IMR-90 (cell line): ENCODE results near the gene IRF5. TPM values are rescaled to one million over a fixed set of nuclear protein-coding genes. Genes with fewer than 3 reads are reported as not detected.

ENCODE experiments used
- ATAC-seq: fragments of 200-7000 bp; cut with Tn5 transposase; 2 replicates; pipeline ENCODE4 v1.9.1; 2020; ENCODE audit warnings: low read depth, mild to moderate bottlenecking, moderate library complexity
- Bru-seq: library from RNA; stranded (reverse); fragments of 400-500 nt; gene quantifications from one replicate; lab custom pipeline; 2021; lab: Mats Ljungman, UMichigan
- BruChase-seq, 2 experiments: library from RNA; stranded (reverse); fragments of 400-500 nt; gene quantifications; one replicate each; lab custom pipeline; 2021; lab: Mats Ljungman, UMichigan
- BruUV-seq: library from RNA; stranded (reverse); fragments of 400-500 nt; replicated peaks from 2 replicates; lab custom pipeline; 2021; lab: Mats Ljungman, UMichigan
- CTCF ChIA-PET: fragments of 300-600 bp; formaldehyde crosslinking; extraction: SDS; loops from one replicate; lab custom pipeline; 2021; ENCODE audit warnings: antibody characterized with exemption; lab: Yijun Ruan, JAX
- POLR2A ChIA-PET: fragments of 300-600 bp; sonication (Branson Sonifier 250); formaldehyde crosslinking; loops from one replicate; lab custom pipeline; 2022; ENCODE audit warnings: antibody characterized with exemption; ENCODE audit not compliant: unreplicated experiment; lab: Charles Lee
- DNase-seq: peaks from one replicate; pipeline ENCODE4 v3.0.0; 2013
- H2AFZ ChIP-seq: replicated peaks from 2 replicates; pipeline ENCODE3; 2013; ENCODE audit warnings: low read length, mild to moderate bottlenecking; ENCODE audit not compliant: poor library complexity
- H2AK5ac ChIP-seq: 2 replicates; pipeline ENCODE4 v1.6.1; 2013; ENCODE audit warnings: low read depth, low read length, inconsistent platforms
- H2AK9ac ChIP-seq: replicated peaks from 2 replicates; pipeline ENCODE3; 2013; ENCODE audit warnings: mild to moderate bottlenecking, low read depth, low read length, moderate library complexity; ENCODE audit not compliant: poor library complexity
- H2BK120ac ChIP-seq: 2 replicates; pipeline ENCODE4 v1.6.1; 2013; ENCODE audit warnings: low read depth, low read length, inconsistent platforms
- H2BK15ac ChIP-seq: 3 replicates; pipeline ENCODE4 v1.6.1; 2013; ENCODE audit warnings: low read depth, low read length, inconsistent platforms
- H2BK20ac ChIP-seq: 2 replicates; pipeline ENCODE4 v1.6.1; 2013; ENCODE audit warnings: low read depth, mild to moderate bottlenecking, inconsistent platforms, low read length, moderate library complexity
- H2BK5ac ChIP-seq: 2 replicates; pipeline ENCODE4 v1.6.1; 2013; ENCODE audit warnings: mild to moderate bottlenecking, low read depth, low read length, inconsistent platforms; ENCODE audit not compliant: poor library complexity, severe bottlenecking
- H3K14ac ChIP-seq: replicated peaks from 2 replicates; pipeline ENCODE4 v1.6.1; 2013; ENCODE audit warnings: low read depth, low read length, inconsistent platforms
- H3K18ac ChIP-seq: 2 replicates; pipeline ENCODE4 v1.6.1; 2013; ENCODE audit warnings: low read depth, low read length, control low read depth
- H3K23ac ChIP-seq: 2 replicates; pipeline ENCODE4 v1.6.1; 2013; ENCODE audit warnings: low read depth, low read length, inconsistent platforms
- H3K27ac ChIP-seq: 2 replicates; pipeline ENCODE4 v1.5.1; 2013; ENCODE audit warnings: mild to moderate bottlenecking, control low read depth, low read length; ENCODE audit not compliant: insufficient read depth
- H3K27me3 ChIP-seq: 2 replicates; pipeline ENCODE4 v1.6.1; 2013; ENCODE audit warnings: low read length; ENCODE audit not compliant: control insufficient read depth, insufficient read depth
- H3K36me3 ChIP-seq: 2 replicates; pipeline ENCODE4 v1.6.1; 2013; ENCODE audit warnings: low read length, mixed read lengths; ENCODE audit not compliant: control insufficient read depth, insufficient read depth
- H3K4ac ChIP-seq: 2 replicates; pipeline ENCODE4 v1.6.1; 2013; ENCODE audit warnings: low read depth, low read length, inconsistent platforms
- H3K4me1 ChIP-seq: 2 replicates; pipeline ENCODE4 v1.6.1; 2013; ENCODE audit warnings: low read length, mixed read lengths; ENCODE audit not compliant: control insufficient read depth, insufficient read depth
- H3K4me2 ChIP-seq: 2 replicates; pipeline ENCODE4 v1.6.1; 2013; ENCODE audit warnings: low read depth, mild to moderate bottlenecking, control low read depth, low read length, moderate library complexity
- H3K4me3 ChIP-seq: 2 replicates; pipeline ENCODE4 v1.5.1; 2013; ENCODE audit warnings: low read depth, mild to moderate bottlenecking, control low read depth, low read length, moderate library complexity; ENCODE audit not compliant: insufficient read depth
- H3K56ac ChIP-seq: 2 replicates; pipeline ENCODE4 v1.6.1; 2013; ENCODE audit warnings: low read length, inconsistent platforms; ENCODE audit not compliant: insufficient read depth; ENCODE audit errors: extremely low read depth
- H3K79me1 ChIP-seq, 2 experiments: 2 replicates each; pipeline ENCODE4 v1.6.1; 2013; ENCODE audit warnings: low read length in 2 of 2, inconsistent platforms in 1 of 2, low read depth in 1 of 2
- H3K9ac ChIP-seq: 2 replicates; pipeline ENCODE4 v1.6.1; 2013; ENCODE audit warnings: low read depth, low read length, control low read depth
- H3K9me1 ChIP-seq: 2 replicates; pipeline ENCODE4 v1.6.1; 2013; ENCODE audit warnings: low read length, inconsistent platforms; ENCODE audit not compliant: insufficient read depth
- H3K9me3 ChIP-seq: 2 replicates; pipeline ENCODE4 v1.6.1; 2013; ENCODE audit warnings: low read length; ENCODE audit not compliant: control insufficient read depth, insufficient read depth
- H4K20me1 ChIP-seq: 2 replicates; pipeline ENCODE4 v1.6.1; 2013; ENCODE audit warnings: low read length, inconsistent platforms; ENCODE audit not compliant: insufficient read depth
- H4K5ac ChIP-seq: 2 replicates; pipeline ENCODE4 v1.6.1; 2013; ENCODE audit warnings: mild to moderate bottlenecking, low read depth, low read length, control low read depth
- H4K8ac ChIP-seq, 2 experiments: 2 replicates each; pipeline ENCODE4 v1.6.1; 2013; ENCODE audit warnings: low read depth in 2 of 2, low read length in 2 of 2, control low read depth in 1 of 2, inconsistent platforms in 1 of 2
- H4K91ac ChIP-seq: 2 replicates; pipeline ENCODE4 v1.6.1; 2013; ENCODE audit warnings: low read depth, low read length, inconsistent platforms; ENCODE audit not compliant: insufficient read depth
- CEBPB ChIP-seq: IDR thresholded peaks from 2 replicates; pipeline ENCODE4 v1.6.1; 2012; ENCODE audit warnings: low read depth, low read length, improper control_type of control experiment
- FOS ChIP-seq: fragments of 150-350 bp; IDR thresholded peaks from 2 replicates; pipeline ENCODE4 v1.6.1; 2016; ENCODE audit warnings: low read depth, low read length
- MAFK ChIP-seq: IDR thresholded peaks from 2 replicates; pipeline ENCODE4 v1.6.1; 2012; ENCODE audit warnings: low read depth, low read length, improper control_type of control experiment
- MAZ ChIP-seq: IDR thresholded peaks from 2 replicates; pipeline ENCODE4 v1.6.1; 2012; ENCODE audit warnings: low read depth, mild to moderate bottlenecking, low read length, improper control_type of control experiment, moderate library complexity, borderline replicate concordance
- MXI1 ChIP-seq: IDR thresholded peaks from 2 replicates; pipeline ENCODE4 v1.6.1; 2012; ENCODE audit warnings: low read depth, mild to moderate bottlenecking, low read length, moderate library complexity, borderline replicate concordance
- RAD21 ChIP-seq: IDR thresholded peaks from 2 replicates; pipeline ENCODE4 v1.6.1; 2012; ENCODE audit warnings: low read length, improper control_type of control experiment
- WGBS, 2 experiments: methylation state at CpG; one replicate each; pipeline versions ENCODE4 v1.1.5 to v1.1.7; 2013; ENCODE audit warnings: missing lambda C conversion rate in 2 of 2; ENCODE audit not compliant: insufficient read length in 1 of 2; ENCODE audit errors: extremely low coverage in 2 of 2; 5-methylcytosine and 5-hydroxymethylcytosine counted together
- dilution Hi-C: fragments of 300-500 bp; cut with HindIII; formaldehyde crosslinking; loops from one replicate; pipeline ENCODE4 v1.14.3; 2018; ENCODE audit warnings: low sequenced_read_pairs; ENCODE audit not compliant: unreplicated experiment
- in situ Hi-C: fragments of 300-500 bp; cut with MboI; formaldehyde crosslinking; loops from 3 replicates; pipeline ENCODE4 v1.14.3; 2019; ENCODE audit warnings: low sequenced_read_pairs, inconsistent platforms, mixed read lengths
- intact Hi-C: fragments of 100-400 bp; cut with micrococcal nuclease; formaldehyde crosslinking; loops from 2 replicates; pipeline ENCODE4 v1.10.0; 2022
- long read RNA-seq: library from polyadenylated mRNA; unstranded; transcript quantifications from one replicate; pipeline ENCODE4 v2.0.0, GENCODE V29; 2021; ENCODE audit not compliant: unreplicated experiment
- polyA plus RNA-seq, 3 experiments: library from polyadenylated mRNA; depleted of rRNA; stranded (reverse); fragments of >200 nt; gene quantifications; 2 replicates each; pipeline ENCODE4 v1.2.3, GENCODE V29; 2012; ENCODE audit warnings: low replicate concordance in 1 of 3
- total RNA-seq: library from RNA; depleted of rRNA; stranded (reverse); fragments of >200 nt; gene quantifications from 2 replicates; pipeline ENCODE4 v1.2.3, GENCODE V29; 2012; rRNA removed
- TF ChIP-seq, protein P1 (sequence below): fragments of 150-350 bp; IDR thresholded peaks from 2 replicates; pipeline ENCODE4 v1.6.1; 2016; ENCODE audit warnings: low read depth, mild to moderate bottlenecking, low read length, moderate library complexity, borderline replicate concordance

IRF5 gene, protein sequence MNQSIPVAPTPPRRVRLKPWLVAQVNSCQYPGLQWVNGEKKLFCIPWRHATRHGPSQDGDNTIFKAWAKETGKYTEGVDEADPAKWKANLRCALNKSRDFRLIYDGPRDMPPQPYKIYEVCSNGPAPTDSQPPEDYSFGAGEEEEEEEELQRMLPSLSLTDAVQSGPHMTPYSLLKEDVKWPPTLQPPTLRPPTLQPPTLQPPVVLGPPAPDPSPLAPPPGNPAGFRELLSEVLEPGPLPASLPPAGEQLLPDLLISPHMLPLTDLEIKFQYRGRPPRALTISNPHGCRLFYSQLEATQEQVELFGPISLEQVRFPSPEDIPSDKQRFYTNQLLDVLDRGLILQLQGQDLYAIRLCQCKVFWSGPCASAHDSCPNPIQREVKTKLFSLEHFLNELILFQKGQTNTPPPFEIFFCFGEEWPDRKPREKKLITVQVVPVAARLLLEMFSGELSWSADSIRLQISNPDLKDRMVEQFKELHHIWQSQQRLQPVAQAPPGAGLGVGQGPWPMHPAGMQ
- total RNA-seq, result 0.18 TPM in 1 of 2 replicates, not detected in the other
- polyA plus RNA-seq (2012; rRNA removed), result 0.14 TPM in 1 of 2 replicates, not detected in the other
- 0.08 TPM in 1 of 2 replicates, not detected in the other for polyA plus RNA-seq (2012; cell fraction: cytosol; rRNA removed)
- polyA plus RNA-seq (2012; cell fraction: nucleus; rRNA removed; ENCODE audit: low replicate concordance), result 0.15 and 0.24 TPM in 2 replicates
- Bru-seq, nascent RNA, result percentile 10 among the genes with signal in this experiment
- percentile 6 among the genes with signal in this experiment for BruChase-seq, experiment 1, labeled RNA remaining after a 6-hour chase
- not detected for BruChase-seq, experiment 2, labeled RNA remaining after a 2-hour chase
- long read RNA-seq, result 0 reads

DNA sequence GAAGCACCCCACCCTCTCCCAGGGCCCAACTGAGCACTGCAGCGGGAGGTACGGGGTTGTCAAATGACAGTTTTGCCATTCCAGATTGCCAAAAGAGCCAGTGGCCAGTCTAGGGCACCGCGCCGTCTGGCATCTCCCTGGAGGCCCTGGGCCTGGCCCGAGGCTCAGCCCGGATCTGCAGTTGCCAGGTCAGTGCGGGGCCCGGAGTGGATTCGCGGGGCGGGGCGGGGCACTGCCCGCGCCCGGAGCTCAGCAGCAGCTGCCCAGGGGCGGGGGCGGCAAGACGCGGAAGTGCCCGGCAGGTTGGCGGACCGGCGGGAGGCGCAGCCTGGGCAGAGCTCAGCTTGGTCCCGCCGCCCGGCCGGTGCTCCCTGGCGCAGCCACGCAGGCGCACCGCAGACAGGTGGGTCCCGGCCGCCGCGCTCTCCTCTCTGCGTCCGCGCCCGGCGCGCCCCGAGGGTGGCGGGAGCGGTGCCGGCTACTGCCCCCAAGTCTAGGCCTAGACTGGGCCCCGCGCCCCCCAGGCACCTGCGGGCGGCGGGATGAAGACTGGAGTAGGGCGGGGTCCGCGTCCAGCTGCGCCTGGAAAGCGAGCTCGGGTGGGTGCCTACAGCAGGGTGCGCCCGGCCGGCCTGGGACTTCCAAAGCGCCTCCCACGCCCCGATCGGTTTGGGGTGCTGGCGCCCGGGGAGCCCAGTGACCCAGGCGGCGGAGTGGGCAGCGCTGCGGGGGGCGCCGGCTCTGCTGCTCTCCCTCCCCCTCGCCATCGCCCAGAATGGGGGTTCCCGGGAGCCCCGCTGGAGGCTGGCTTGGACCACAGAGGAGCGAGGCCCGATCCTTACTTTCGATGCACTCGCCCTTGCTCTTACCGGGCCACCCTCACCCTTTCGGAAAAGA is at the start of gene IRF5:
IRF5 (plus strand) TSS at position 281 of the 897 bp plus-strand sequence. CDS start 4,155 bp downstream, outside the sequence.
- POLR2A ChIA-PET, result no interaction called here
- CTCF ChIA-PET, result no interaction called here
- no peak within 1 kb of the TSS for H2BK5ac ChIP-seq
- TF ChIP-seq, protein P1, sequence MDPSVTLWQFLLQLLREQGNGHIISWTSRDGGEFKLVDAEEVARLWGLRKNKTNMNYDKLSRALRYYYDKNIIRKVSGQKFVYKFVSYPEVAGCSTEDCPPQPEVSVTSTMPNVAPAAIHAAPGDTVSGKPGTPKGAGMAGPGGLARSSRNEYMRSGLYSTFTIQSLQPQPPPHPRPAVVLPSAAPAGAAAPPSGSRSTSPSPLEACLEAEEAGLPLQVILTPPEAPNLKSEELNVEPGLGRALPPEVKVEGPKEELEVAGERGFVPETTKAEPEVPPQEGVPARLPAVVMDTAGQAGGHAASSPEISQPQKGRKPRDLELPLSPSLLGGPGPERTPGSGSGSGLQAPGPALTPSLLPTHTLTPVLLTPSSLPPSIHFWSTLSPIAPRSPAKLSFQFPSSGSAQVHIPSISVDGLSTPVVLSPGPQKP, result no peak
- TF ChIP-seq RAD21 (no peak), MXI1 (no peak), CEBPB (no peak), MAZ (no peak), MAFK (no peak), FOS (no peak)
- H3K4me1 ChIP-seq, result no peaks in the 10 kb centered on the region; the same call in 1 of the 2 replicates
- H2BK20ac ChIP-seq, result no peak within 1 kb of the TSS
- peak within 1 kb of the TSS; percentile 28 for H2AK9ac ChIP-seq
- DNase-seq (no peak), ATAC-seq (peak; percentile 43)
- no peak within 1 kb of the TSS for H3K4ac ChIP-seq
- BruUV-seq, result no TSS peak
- peaks cover 82% of the 10 kb centered on the region for H3K27me3 ChIP-seq
- no peak within 1 kb of the TSS for H4K91ac ChIP-seq
- no peak within 1 kb of the TSS for H4K5ac ChIP-seq
- H3K79me1 ChIP-seq, result no peaks in the 10 kb centered on the region
- no peak within 1 kb of the TSS for H3K18ac ChIP-seq
- no peak within 1 kb of the TSS for H2BK15ac ChIP-seq
- H3K27ac ChIP-seq, result no peak within 1 kb of the TSS
- peak within 1 kb of the TSS; percentile 21 for H3K4me3 ChIP-seq
- no peaks in the 10 kb centered on the region for H3K9me1 ChIP-seq
- peak within 1 kb of the TSS; percentile 75 for H3K4me2 ChIP-seq
- no peak within 1 kb of the TSS for H2BK120ac ChIP-seq
- no peak within 1 kb of the TSS for H3K23ac ChIP-seq
- H3K36me3 ChIP-seq, result no peaks in the 10 kb centered on the region
- peak within 1 kb of the TSS; percentile 70 for H2AFZ ChIP-seq
- H3K9me3 ChIP-seq, result no peaks in the 10 kb centered on the region
- no peak within 1 kb of the TSS for H2AK5ac ChIP-seq
- dilution Hi-C loops, result no loop called here
- H3K56ac ChIP-seq, result no peak within 1 kb of the TSS
- intact Hi-C loops, result no loop called here
- 2% methylated on average over 11 of the region's 83 CpGs; no CpG with 5 or more reads in 1 of the 2 experiments for WGBS, 2 experiments
- in situ Hi-C loops, result no loop called here
- H4K20me1 ChIP-seq, result no peaks in the 10 kb centered on the region; the same call in 1 of the 2 replicates
- no peak within 1 kb of the TSS for H3K9ac ChIP-seq
- no peak within 1 kb of the TSS for H3K14ac ChIP-seq
- H4K8ac ChIP-seq, result no peak within 1 kb of the TSS
